GM12891 (cell line): ENCODE data around the gene YWHAG.

Experiments
- POLR2A ChIP-seq: IDR thresholded peaks from 2 replicates; pipeline ENCODE4 v1.6.1; 2011; ENCODE audit warnings: low read depth, low read length, control low read depth
- TAF1 ChIP-seq: IDR thresholded peaks from 2 replicates; pipeline ENCODE4 v1.6.1; 2011; ENCODE audit warnings: low read depth, low read length, control low read depth

DNA sequence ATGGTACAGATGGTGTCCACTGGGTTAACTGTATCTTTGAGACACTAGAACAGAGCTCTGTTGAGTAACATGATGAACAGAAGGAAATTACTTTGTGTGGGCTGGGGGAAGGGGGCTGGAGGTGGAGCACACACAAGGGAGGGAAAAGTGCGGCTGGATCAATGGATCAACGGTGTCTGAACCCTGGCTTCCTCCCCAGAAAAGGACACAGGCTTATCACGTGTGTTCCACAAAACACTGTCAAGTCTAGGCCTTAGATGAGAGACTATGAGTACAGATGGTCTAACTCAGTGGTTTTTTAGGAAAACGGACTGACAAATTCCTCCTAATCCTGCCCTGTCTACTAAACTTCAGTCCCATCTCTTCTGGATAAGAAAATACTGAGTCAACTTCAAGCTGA lies 28.5 kb downstream of the YWHAG start:
- TF ChIP-seq POLR2A (no peak), TAF1 (no peak)
